ENCODE data around the gene ATOX1. TPM values are rescaled to one million over a fixed set of nuclear protein-coding genes. Genes with fewer than 3 reads are reported as not detected.

Gene ATOX1
- total and polyA plus RNA-seq, 2 of the 8 experiments (the other 6 are each of a cell fraction or from before 2014, with no cell fraction given): 79.9 to 232 TPM

DNA sequence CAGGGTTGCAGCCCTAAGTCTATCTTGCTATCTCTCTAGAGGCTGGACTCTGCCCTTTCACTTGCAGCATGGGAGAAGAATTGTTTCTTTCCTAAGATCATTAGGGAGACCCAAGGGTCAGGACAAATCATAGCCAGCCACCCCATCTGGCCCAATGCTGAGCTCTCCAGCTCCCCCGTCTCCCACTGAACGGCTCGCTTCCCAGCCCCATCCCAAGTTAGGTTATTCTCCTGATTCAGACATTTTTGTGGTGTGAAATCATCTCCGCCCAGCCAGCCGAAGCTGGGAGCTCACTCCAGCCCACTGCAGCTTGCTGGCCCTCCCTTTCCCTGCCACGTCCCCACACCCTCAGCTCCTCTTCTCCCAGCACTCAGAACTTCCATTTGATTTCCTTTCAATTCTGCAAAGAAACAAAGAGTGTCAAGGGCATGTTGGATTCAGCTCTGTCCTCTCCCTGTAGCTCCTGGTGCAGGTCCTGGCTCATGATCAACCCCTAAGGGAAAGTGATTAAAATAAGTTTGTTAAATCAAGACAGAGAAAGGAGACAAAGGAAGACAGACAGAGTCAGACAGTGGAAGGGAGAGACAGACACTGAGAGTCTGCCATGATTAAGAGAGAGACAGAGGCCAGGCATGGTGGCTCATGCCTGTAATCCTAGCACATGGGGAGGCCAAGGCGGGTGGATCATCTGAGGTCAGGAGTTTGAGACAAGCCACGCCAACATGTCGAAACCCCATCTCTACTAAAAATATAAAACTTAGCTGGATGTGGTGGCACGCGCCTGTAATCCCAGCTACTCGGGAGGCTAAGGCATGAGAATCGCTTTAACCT, 59.1 kb downstream of the ATOX1 start:
- no peaks in the 10 kb centered on the region for H3K27me3 ChIP-seq (replicated peaks in 1 of 4; ENCODE audit: control insufficient read depth in 3 of 4, extremely low read depth in 1 of 4, insufficient read depth in 3 of 4, low read length in 3 of 4)
- H3K4me1 ChIP-seq (replicated peaks in 1 of 4; ENCODE audit: control insufficient read depth in 3 of 4, insufficient read depth in 4 of 4, low read length in 3 of 4): peaks cover 3 to 14% (median 6%) of the 10 kb centered on the region in 4 experiments
- H4K91ac ChIP-seq (replicated peaks; ENCODE audit: insufficient read length, low read length): peak overlapping the region; percentile 11
- no peaks in the 10 kb centered on the region for H3K23me2 ChIP-seq (ENCODE audit: low read depth, low read length)
- no peak overlapping the region for H3K4me3 ChIP-seq (ENCODE audit: extremely low read depth in 1 of 4, insufficient read depth in 2 of 4, low read depth in 3 of 4, low read length in 4 of 4)
- H2BK12ac ChIP-seq (ENCODE audit: low read depth, low read length): peak overlapping the region; percentile 6; the same call in 1 of the 2 replicates
- POLR2A ChIA-PET (ENCODE audit: partially characterized antibody): interaction anchor here (0.8 to 1.7 kb wide), 5 partner anchors 9 to 40 kb away, joined by 3 to 4 read pairs (median 3); no protein-coding TSS in a partner anchor
- peak overlapping the region; percentile 86; the same call in 1 of the 2 replicates for H2AFZ ChIP-seq (ENCODE audit: low read length)
- no peak for FAIRE-seq
- H3K79me2 ChIP-seq (ENCODE audit: control insufficient read depth in 1 of 2, insufficient read depth in 2 of 2, low read length in 2 of 2): no peaks in the 10 kb centered on the region
- H3K14ac ChIP-seq (ENCODE audit: insufficient read length): no peak overlapping the region
- H2BK5ac ChIP-seq (ENCODE audit: low read depth, low read length): 0 out of 2 replicates have a peak overlapping the region, but pooled peaks have one; percentile 7
- no peaks in the 10 kb centered on the region for H4K20me1 ChIP-seq (replicated peaks in 1 of 2; ENCODE audit: control insufficient read depth in 1 of 2, insufficient read depth in 2 of 2, low read length in 2 of 2)
- no peaks in the 10 kb centered on the region for H3K36me3 ChIP-seq (ENCODE audit: control insufficient read depth in 2 of 4, insufficient read depth in 4 of 4, low read length in 3 of 4)
- H2AK5ac ChIP-seq (ENCODE audit: low read depth, low read length): no peak overlapping the region
- no peak overlapping the region for H3K23ac ChIP-seq (ENCODE audit: insufficient read length)
- no peak overlapping the region for H3K56ac ChIP-seq (replicated peaks; ENCODE audit: insufficient read length, low read depth, low read length)
- no peak overlapping the region for H3K4me2 ChIP-seq (ENCODE audit: insufficient read depth in 1 of 2, low read depth in 2 of 2, low read length in 2 of 2)
- TF ChIP-seq BCL11A (IDR thresholded peaks at IDR 0.05; ENCODE audit: low read depth in 2 of 2, low read length in 2 of 2) (no peak), RFX5 (IDR thresholded peaks at IDR 0.05; ENCODE audit: borderline replicate concordance, low read depth, low read length) (no peak), SP2 (IDR thresholded peaks at IDR 0.05; ENCODE audit: low read length) (no peak), SAP30 (IDR thresholded peaks at IDR 0.05; ENCODE audit: insufficient read depth, insufficient replicate concordance, low read length) (no peak), BACH1 (IDR thresholded peaks at IDR 0.05; ENCODE audit: low read length) (no peak), BRCA1 (IDR thresholded peaks at IDR 0.05; ENCODE audit: low read depth, low read length) (no peak), TAF7 (optimal IDR thresholded peaks at IDR 0.05; ENCODE audit: borderline replicate concordance, low read depth, low read length) (no peak)
- peak overlapping the region; percentile 82; the same call in 1 of the 2 replicates for H2BK20ac ChIP-seq (ENCODE audit: low read length)
- H2BK120ac ChIP-seq (replicated peaks; ENCODE audit: low read depth, low read length): no peak overlapping the region
- H3K18ac ChIP-seq (ENCODE audit: extremely low read depth, low read length): no peak overlapping the region; the same call in 1 of the 2 replicates
- no peak overlapping the region for H2BK15ac ChIP-seq (ENCODE audit: low read length)
- no peak overlapping the region for H4K8ac ChIP-seq (ENCODE audit: extremely low read depth, insufficient read depth, low read length)
- DNase-seq (ENCODE audit: low read depth in 1 of 2, low spot score in 2 of 2): no peak
- H3K27ac ChIP-seq (ENCODE audit: low read depth, low read length): no peak overlapping the region
- CTCF ChIA-PET (ENCODE audit: partially characterized antibody): interaction anchor here (1.0 to 7.9 kb wide), 9 partner anchors 8 to 53 kb away, joined by 3 to 53 read pairs (median 7); partner anchors contain the start of gene SPARC
- no peaks in the 10 kb centered on the region for H3K9me3 ChIP-seq (ENCODE audit: insufficient read depth in 2 of 2, low read depth in 1 of 2, low read length in 1 of 2)
- H3K79me1 ChIP-seq (ENCODE audit: low read depth, low read length): no peaks in the 10 kb centered on the region
- no peak overlapping the region for H3K4ac ChIP-seq (replicated peaks; ENCODE audit: insufficient read length, low read depth, low read length)
- H3K9ac ChIP-seq (replicated peaks in 1 of 4; ENCODE audit: extremely low read depth in 1 of 4, low read depth in 3 of 4, low read length in 3 of 4): no peak overlapping the region
- 81% methylated on average over 13 of the region's 13 CpGs; no CpG with 5 or more reads in 1 of the 2 experiments for WGBS, 2 experiments (ENCODE audit: extremely low coverage in 1 of 2, insufficient coverage in 1 of 2, insufficient read length in 1 of 2, insufficient replicate concordance in 2 of 2, low coverage in 1 of 2, low lambda C conversion rate in 2 of 2, missing lambda C conversion rate in 1 of 2)
- H4K5ac ChIP-seq (ENCODE audit: insufficient read length, low read depth, low read length): no peak overlapping the region

Measured in H1 (cell line).